Upper lobe of left lung (tissue), 4 donors: ENCODE measurements around the gene CHMP3.

Experiments used
- CTCF ChIP-seq, 6 experiments: fragments of 450-650 bp in 4 of 6; fragments of 200-600 bp in 2 of 6; sonication (generic) in 2 of 6; IDR thresholded peaks; one replicate each; pipeline ENCODE4 v1.5.1; 2016 to 2019; ENCODE audit warnings: antibody characterized with exemption in 6 of 6
- EP300 ChIP-seq, 4 donors: sonication (generic); formaldehyde crosslinking; IDR thresholded peaks; one replicate each; pipeline ENCODE4 v1.5.1; 2017; ENCODE audit warnings: antibody characterized with exemption in 4 of 4, control low read depth in 2 of 4
- POLR2AphosphoS5 ChIP-seq, 2 donors: sonication (generic); formaldehyde crosslinking; IDR thresholded peaks; one replicate each; pipeline ENCODE4 v1.5.1; 2017; ENCODE audit warnings: antibody characterized with exemption in 2 of 2

DNA sequence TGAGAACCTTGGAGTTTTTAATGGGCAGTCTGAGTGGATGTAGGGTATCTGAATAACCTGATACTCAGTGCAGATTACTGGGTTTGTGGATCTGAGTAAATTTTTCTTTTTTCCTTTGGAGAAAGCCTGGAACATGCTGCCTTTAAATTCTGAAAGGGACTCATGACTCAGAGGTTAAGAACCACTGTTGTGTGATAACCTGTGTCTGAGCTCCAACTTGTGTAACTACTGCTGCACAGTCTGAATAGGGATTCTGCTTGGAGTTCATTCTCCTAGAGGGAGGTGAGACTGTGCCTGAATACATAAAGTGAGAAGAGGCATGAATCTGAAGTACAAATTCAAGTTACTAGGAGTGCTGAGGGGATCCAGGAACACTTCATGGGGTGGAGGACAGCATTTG, 85.9 kb downstream of the CHMP3 start:
- TF ChIP-seq EP300 (IDR thresholded peaks at IDR 0.05), result no peak
- TF ChIP-seq POLR2AphosphoS5 (IDR thresholded peaks at IDR 0.05), result no peak
- TF ChIP-seq CTCF (IDR thresholded peaks at IDR 0.05), result no peak
